Hepatocyte (in vitro differentiated cells): ENCODE measurements around the gene PLXNA2. TPM values are rescaled to one million over a fixed set of nuclear protein-coding genes. Genes with fewer than 3 reads are reported as not detected.

ENCODE experiments used
- DNase-seq: peaks from one replicate; pipeline ENCODE4 v3.0.0-alpha.2; 2016; ENCODE audit warnings: low spot score
- H2AFZ ChIP-seq: fragments of 200-600 bp; sonication (generic); 2 replicates; pipeline ENCODE4 v1.6.0; 2016; ENCODE audit warnings: antibody characterized with exemption, mild to moderate bottlenecking
- H3K27ac ChIP-seq: fragments of 200-600 bp; sonication (generic); 2 replicates; pipeline ENCODE4 v1.5.1; 2016; ENCODE audit warnings: mild to moderate bottlenecking
- H3K27me3 ChIP-seq: fragments of 200-600 bp; sonication (generic); 2 replicates; pipeline ENCODE4 v1.6.1; 2016
- H3K36me3 ChIP-seq: fragments of 200-600 bp; sonication (generic); replicated peaks from 2 replicates; pipeline ENCODE4 v1.5.1; 2016; ENCODE audit warnings: low read depth; ENCODE audit not compliant: insufficient read depth
- H3K4me1 ChIP-seq: fragments of 200-600 bp; sonication (generic); 2 replicates; pipeline ENCODE4 v1.5.1; 2016; ENCODE audit warnings: mild to moderate bottlenecking, moderate library complexity; ENCODE audit not compliant: insufficient read depth
- H3K4me2 ChIP-seq: fragments of 200-600 bp; sonication (generic); 2 replicates; pipeline ENCODE4 v1.6.0; 2016
- H3K4me3 ChIP-seq: fragments of 200-600 bp; sonication (generic); 2 replicates; pipeline ENCODE4 v1.5.1; 2016; ENCODE audit warnings: mild to moderate bottlenecking
- H3K79me2 ChIP-seq: fragments of 200-600 bp; sonication (generic); 2 replicates; pipeline ENCODE4 v1.6.0; 2017; ENCODE audit warnings: mild to moderate bottlenecking
- H3K9me2 ChIP-seq: fragments of 200-600 bp; sonication (generic); replicated peaks from 2 replicates; pipeline ENCODE4 v1.6.0; 2017; ENCODE audit warnings: mild to moderate bottlenecking; ENCODE audit not compliant: insufficient read depth
- H3K9me3 ChIP-seq: fragments of 200-600 bp; sonication (generic); 2 replicates; pipeline ENCODE4 v1.5.1; 2016; ENCODE audit warnings: low read depth, mild to moderate bottlenecking
- H4K20me1 ChIP-seq: fragments of 200-600 bp; sonication (generic); 2 replicates; pipeline ENCODE4 v1.6.0; 2016; ENCODE audit warnings: mild to moderate bottlenecking; ENCODE audit not compliant: insufficient read depth, poor library complexity, severe bottlenecking
- CTCF ChIP-seq: fragments of 200-600 bp; sonication (generic); IDR thresholded peaks from 2 replicates; pipeline ENCODE4 v1.5.1; 2016; ENCODE audit warnings: antibody characterized with exemption, mild to moderate bottlenecking; ENCODE audit not compliant: poor library complexity
- EZH2 ChIP-seq: fragments of 200-600 bp; sonication (generic); IDR thresholded peaks from 2 replicates; pipeline ENCODE4 v1.6.1; 2016; ENCODE audit warnings: antibody characterized with exemption, mild to moderate bottlenecking, borderline replicate concordance
- EZH2phosphoT487 ChIP-seq: fragments of 200-600 bp; sonication (generic); IDR thresholded peaks from one replicate; pipeline ENCODE4 v1.6.1; 2018; ENCODE audit warnings: antibody characterized with exemption, mild to moderate bottlenecking, low read depth, moderate library complexity; ENCODE audit not compliant: unreplicated experiment, severe bottlenecking
- WGBS: methylation state at CpG from one replicate; pipeline ENCODE4 v1.1.6; 2016; ENCODE audit warnings: low lambda C conversion rate; ENCODE audit errors: missing lambda C conversion rate; 5-methylcytosine and 5-hydroxymethylcytosine counted together
- polyA plus RNA-seq: library from polyadenylated mRNA; unstranded; fragments of >200 nt; fragmentation: Nextera tagmentation; extraction: Ambion mirVana; gene quantifications from 2 replicates; pipeline ENCODE4 v1.2.1, GENCODE V29; 2016
- total RNA-seq: library from RNA; depleted of rRNA; stranded (reverse); fragments of >200 nt; gene quantifications from 2 replicates; pipeline ENCODE4 v1.2.3, GENCODE V29; 2014

PLXNA2 gene
- total and polyA plus RNA-seq, 2 experiments from 2014 or later: 9.8 to 13.1 TPM

DNA sequence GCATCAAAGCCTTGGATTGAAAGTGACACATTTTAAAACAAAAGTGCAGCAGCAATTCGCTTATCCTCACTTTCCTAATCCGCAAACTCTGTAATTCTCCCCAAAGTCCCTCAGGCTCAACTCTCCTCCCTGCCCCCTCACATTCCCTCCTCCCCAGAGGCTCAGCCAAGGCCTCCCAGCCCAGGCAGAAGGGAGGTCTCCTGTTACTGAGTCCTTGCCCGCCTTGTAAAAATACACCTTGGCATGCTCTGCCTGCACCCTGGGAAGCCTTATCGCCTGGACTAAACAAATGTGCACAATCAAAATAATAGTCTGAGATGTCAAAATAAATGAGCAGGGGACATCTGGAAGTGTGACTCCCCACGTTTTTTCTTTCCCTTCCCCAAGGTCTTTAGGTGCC lies 109.7 kb downstream of the PLXNA2 start:
- peaks cover 42% of the 10 kb centered on the region for H3K4me1 ChIP-seq
- no peaks in the 10 kb centered on the region for H3K27me3 ChIP-seq
- no peaks in the 10 kb centered on the region for H4K20me1 ChIP-seq
- H3K9me2 ChIP-seq: no peaks in the 10 kb centered on the region
- H3K4me3 ChIP-seq: no peak overlapping the region
- no peaks in the 10 kb centered on the region for H3K79me2 ChIP-seq
- 50% methylated on average over 5 of the region's 5 CpGs for WGBS
- H3K36me3 ChIP-seq: no peaks in the 10 kb centered on the region
- H3K9me3 ChIP-seq: no peaks in the 10 kb centered on the region
- no peak overlapping the region for H3K27ac ChIP-seq
- TF ChIP-seq EZH2 (no peak), CTCF (no peak), EZH2phosphoT487 (no peak)
- no peak overlapping the region for H2AFZ ChIP-seq
- no peak overlapping the region for H3K4me2 ChIP-seq
- DNase-seq: no peak

GRCh38 chr1:208133355-208133754 lies 110.8 kb downstream of the PLXNA2 start:
- no peaks in the 10 kb centered on the region for H3K9me3 ChIP-seq
- TF ChIP-seq EZH2 (no peak), EZH2phosphoT487 (no peak), CTCF (no peak)
- no peaks in the 10 kb centered on the region for H3K36me3 ChIP-seq
- H3K4me1 ChIP-seq: peaks cover 42% of the 10 kb centered on the region
- no peak overlapping the region for H3K4me3 ChIP-seq
- no peaks in the 10 kb centered on the region for H3K27me3 ChIP-seq
- no peak for DNase-seq
- WGBS: 95% methylated on average over 2 of the region's 2 CpGs
- H4K20me1 ChIP-seq: no peaks in the 10 kb centered on the region
- no peak overlapping the region for H2AFZ ChIP-seq
- no peak overlapping the region for H3K27ac ChIP-seq
- H3K79me2 ChIP-seq: no peaks in the 10 kb centered on the region
- no peaks in the 10 kb centered on the region for H3K9me2 ChIP-seq
- H3K4me2 ChIP-seq: no peak overlapping the region

DNA sequence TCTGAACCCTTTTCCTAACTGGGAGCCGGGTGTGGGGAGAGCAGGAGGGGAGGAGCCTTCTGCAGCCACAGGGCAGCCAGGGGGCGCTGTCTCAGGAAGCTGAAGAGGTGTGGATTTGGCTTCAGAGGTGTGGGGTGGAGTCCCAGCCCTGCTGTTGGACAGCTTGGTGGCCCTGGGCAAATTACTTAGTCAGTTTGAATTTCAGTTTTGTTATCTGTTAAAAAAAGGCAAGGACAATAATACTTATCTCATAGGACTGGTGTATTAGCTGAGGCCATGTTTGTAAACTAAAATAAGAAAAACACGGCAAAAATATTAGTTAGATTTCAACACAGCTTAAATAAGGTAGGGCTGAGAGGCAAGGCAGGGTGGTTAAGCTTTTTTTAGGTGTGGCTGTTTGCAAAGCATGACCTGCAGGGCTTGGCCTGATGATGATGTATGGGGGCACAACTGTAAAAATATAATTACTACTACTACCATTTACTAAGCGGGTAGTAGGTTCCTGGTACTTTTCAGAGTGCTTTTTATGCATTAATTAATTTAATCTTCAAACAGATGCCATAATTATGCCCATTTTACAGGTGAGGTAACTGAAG lies 111.8 kb downstream of the PLXNA2 start:
- Histone ChIP-seq H3K9me3 (no peaks in the 10 kb centered on the region), H3K9me2 (no peaks in the 10 kb centered on the region), H3K4me1 (peaks cover 42% of the 10 kb centered on the region), H3K4me3 (no peak overlapping the region), H4K20me1 (no peaks in the 10 kb centered on the region), H2AFZ (no peak overlapping the region), H3K4me2 (peak overlapping the region; percentile 64), H3K36me3 (no peaks in the 10 kb centered on the region), H3K27me3 (no peaks in the 10 kb centered on the region), H3K79me2 (no peaks in the 10 kb centered on the region), H3K27ac (peak overlapping the region; percentile 31)
- WGBS: 37% methylated on average over 4 of the region's 4 CpGs
- peak; percentile 85 for TF ChIP-seq CTCF
- TF ChIP-seq EZH2: no peak
- TF ChIP-seq EZH2phosphoT487: no peak
- peak; percentile 88 for DNase-seq
